ENCODE data around the gene TAOK3.
A peak's percentile ranks its signal among the peaks of the same experiment; 100 is the strongest.
"Not testable (repeated sequence)": the region's sequence is repeated elsewhere in the genome, so short reads cannot be mapped to it uniquely, and the experiment has no call there.

Gene TAOK3

GRCh38 chr12:118256352-118256751, 116.4 kb downstream of the TAOK3 start:
- TF ChIP-seq CTCF (conservative IDR thresholded peaks at IDR 0.05; ENCODE audit: low read depth), result no peak
- DNase-seq (ENCODE audit: low spot score), result no peak
- ChIA-PET CTCF (no interaction called here), POLR2A (ENCODE audit: low non-redundant PET) (no interaction called here)
- no peak overlapping the region for H3K27ac ChIP-seq

GRCh38 chr12:118249547-118249946, 123.2 kb downstream of the TAOK3 start:
- DNase-seq (ENCODE audit: low spot score), result no peak
- CTCF ChIA-PET, result interaction anchor here (0.6 kb wide), 1 partner anchor 127 kb away, joined by 3 read pairs; the partner anchor contains the start of gene SUDS3
- no peak for TF ChIP-seq CTCF (conservative IDR thresholded peaks at IDR 0.05; ENCODE audit: low read depth)
- H3K27ac ChIP-seq, result no peak overlapping the region
- POLR2A ChIA-PET (ENCODE audit: low non-redundant PET), result no interaction called here

GRCh38 chr12:118245886-118246285, 126.8 kb downstream of the TAOK3 start:
- DNase-seq (ENCODE audit: low spot score); CTCF ChIA-PET; POLR2A ChIA-PET (ENCODE audit: low non-redundant PET); H3K27ac ChIP-seq: not testable (repeated sequence)

- no peak for TF ChIP-seq CTCF (conservative IDR thresholded peaks at IDR 0.05; ENCODE audit: low read depth)
- POLR2A ChIA-PET (ENCODE audit: low non-redundant PET), result no interaction called here
- DNase-seq (ENCODE audit: low spot score), result no peak
- CTCF ChIA-PET, result interaction anchor here (0.6 to 1.6 kb wide), 2 partner anchors 122 to 137 kb away, joined by 3 to 11 read pairs; partner anchors contain the start of gene SUDS3
- no peak overlapping the region for H3K27ac ChIP-seq
These were observed 133.8 kb downstream of the TAOK3 start for GRCh38 chr12:118238888-118239287.

- TF ChIP-seq CTCF (conservative IDR thresholded peaks at IDR 0.05; ENCODE audit: low read depth), result no peak
These were observed 134.8 kb downstream of the TAOK3 start for GRCh38 chr12:118237908-118238307.

GRCh38 chr12:118237052-118237665, 135.5 kb downstream of the TAOK3 start:
- TF ChIP-seq CTCF (conservative IDR thresholded peaks at IDR 0.05; ENCODE audit: low read depth), result no peak
- CTCF ChIA-PET, result no interaction called here
- H3K27ac ChIP-seq, result no peak overlapping the region
- POLR2A ChIA-PET (ENCODE audit: low non-redundant PET), result no interaction called here
- no peak for DNase-seq (ENCODE audit: low spot score)

More at GRCh38 chr12:118237908-118238307, 134.8 kb downstream of the TAOK3 start:
- no peak overlapping the region for H3K27ac ChIP-seq
- peak; percentile 78 for DNase-seq (ENCODE audit: low spot score)
- POLR2A ChIA-PET (ENCODE audit: low non-redundant PET), result interaction anchor here (0.6 kb wide), 1 partner anchor 30 kb away, joined by 3 read pairs; no protein-coding TSS in a partner anchor
- CTCF ChIA-PET, result interaction anchor here (0.6 to 1.6 kb wide), 2 partner anchors 57 to 138 kb away, joined by 3 to 11 read pairs; partner anchors contain the start of gene SUDS3

- ChIA-PET POLR2A (ENCODE audit: low non-redundant PET) (no interaction called here), CTCF (no interaction called here)
- H3K27ac ChIP-seq, result no peak overlapping the region
- no peak for DNase-seq (ENCODE audit: low spot score)
- no peak for TF ChIP-seq CTCF (conservative IDR thresholded peaks at IDR 0.05; ENCODE audit: low read depth)
These were observed 152.0 kb downstream of the TAOK3 start for GRCh38 chr12:118220702-118221101.
